ENCODE results near the gene ASB2. TPM values are rescaled to one million over a fixed set of nuclear protein-coding genes. Genes with fewer than 3 reads are reported as not detected.

Gene ASB2
- total RNA-seq, 1 donor from 2014 or later = 19.8 TPM

- H3K27ac Mint-ChIP-seq = peak overlapping the region; percentile 99
- peaks cover 90% of the 10 kb centered on the region for H3K4me1 Mint-ChIP-seq (ENCODE audit: low read depth)
- intact Hi-C loops (cut with micrococcal nuclease) = loop anchor here (1.0 kb wide), 2 partner anchors 8 to 13 kb away; partner anchors contain the start of gene ASB2
- H3K9me3 Mint-ChIP-seq = no peaks in the 10 kb centered on the region
- DNase-seq (ENCODE audit: low spot score) = peak; percentile 70
- peak overlapping the region; percentile 47 for H3K4me3 Mint-ChIP-seq (ENCODE audit: low read depth)
- peaks cover 67% of the 10 kb centered on the region for H3K36me3 Mint-ChIP-seq (ENCODE audit: low read depth)
- H3K27me3 Mint-ChIP-seq (ENCODE audit: low read depth) = no peaks in the 10 kb centered on the region
These were observed 13.4 kb downstream of the ASB2 start for GRCh38 chr14:93962701-93963601.

- Mint-ChIP-seq H3K36me3 (ENCODE audit: low read depth) (peaks cover 68% of the 10 kb centered on the region), H3K4me3 (ENCODE audit: low read depth) (peak overlapping the region; percentile 73), H3K9me3 (no peaks in the 10 kb centered on the region), H3K4me1 (ENCODE audit: low read depth) (peaks cover 92% of the 10 kb centered on the region), H3K27ac (peak overlapping the region; percentile 98), H3K27me3 (ENCODE audit: low read depth) (no peaks in the 10 kb centered on the region)
- intact Hi-C loops (cut with micrococcal nuclease) = no loop called here
- no peak for DNase-seq (ENCODE audit: low spot score)
These were observed 14.8 kb downstream of the ASB2 start for GRCh38 chr14:93961620-93962019.

GRCh38 chr14:93960774-93961438 lies 15.5 kb downstream of the ASB2 start:
- H3K27ac Mint-ChIP-seq = peak overlapping the region; percentile 100
- no peaks in the 10 kb centered on the region for H3K27me3 Mint-ChIP-seq (ENCODE audit: low read depth)
- intact Hi-C loops (cut with micrococcal nuclease) = no loop called here

GRCh38 chr14:93960108-93960475 lies 16.3 kb downstream of the ASB2 start:
- Mint-ChIP-seq H3K27me3 (ENCODE audit: low read depth) (no peaks in the 10 kb centered on the region), H3K36me3 (ENCODE audit: low read depth) (peaks cover 57% of the 10 kb centered on the region), H3K4me1 (ENCODE audit: low read depth) (peaks cover 91% of the 10 kb centered on the region), H3K4me3 (ENCODE audit: low read depth) (peak overlapping the region; percentile 76), H3K27ac (peak overlapping the region; percentile 100), H3K9me3 (no peaks in the 10 kb centered on the region)
- intact Hi-C loops (cut with micrococcal nuclease) = no loop called here
- no peak for DNase-seq (ENCODE audit: low spot score)

More at GRCh38 chr14:93960774-93961438, 15.5 kb downstream of the ASB2 start:
- Mint-ChIP-seq H3K36me3 (ENCODE audit: low read depth) (peaks cover 62% of the 10 kb centered on the region), H3K4me1 (ENCODE audit: low read depth) (peaks cover 93% of the 10 kb centered on the region), H3K9me3 (no peaks in the 10 kb centered on the region), H3K4me3 (ENCODE audit: low read depth) (peak overlapping the region; percentile 73)
- no peak for DNase-seq (ENCODE audit: low spot score)

- DNase-seq (ENCODE audit: low spot score) = peak; percentile 93
- Mint-ChIP-seq H3K27me3 (ENCODE audit: low read depth) (no peaks in the 10 kb centered on the region), H3K9me3 (no peaks in the 10 kb centered on the region), H3K27ac (peak overlapping the region; percentile 100), H3K4me3 (ENCODE audit: low read depth) (peak overlapping the region; percentile 76), H3K4me1 (ENCODE audit: low read depth) (peaks cover 91% of the 10 kb centered on the region), H3K36me3 (ENCODE audit: low read depth) (peaks cover 57% of the 10 kb centered on the region)
- intact Hi-C loops (cut with micrococcal nuclease) = loop anchor here (1.0 to 5.0 kb wide), 6 partner anchors 12 to 223 kb away; partner anchors contain the start of gene ASB2
These were observed 16.9 kb downstream of the ASB2 start for GRCh38 chr14:93959239-93960107.

- Mint-ChIP-seq H3K27me3 (ENCODE audit: low read depth) (no peaks in the 10 kb centered on the region), H3K4me3 (ENCODE audit: low read depth) (peak overlapping the region; percentile 76)
- no peak for DNase-seq (ENCODE audit: low spot score)
These were observed 17.7 kb downstream of the ASB2 start for GRCh38 chr14:93958567-93959238.

GRCh38 chr14:93957751-93958566 lies 18.4 kb downstream of the ASB2 start:
- Mint-ChIP-seq H3K27ac (peak overlapping the region; percentile 100), H3K9me3 (no peaks in the 10 kb centered on the region), H3K4me1 (ENCODE audit: low read depth) (peaks cover 91% of the 10 kb centered on the region), H3K4me3 (ENCODE audit: low read depth) (no peak overlapping the region), H3K27me3 (ENCODE audit: low read depth) (no peaks in the 10 kb centered on the region), H3K36me3 (ENCODE audit: low read depth) (peaks cover 62% of the 10 kb centered on the region)
- intact Hi-C loops (cut with micrococcal nuclease) = loop anchor here (2.0 to 5.0 kb wide), 3 partner anchors 19 to 224 kb away; no protein-coding TSS in a partner anchor
- no peak for DNase-seq (ENCODE audit: low spot score)

More at GRCh38 chr14:93958567-93959238, 17.7 kb downstream of the ASB2 start:
- Mint-ChIP-seq H3K9me3 (no peaks in the 10 kb centered on the region), H3K4me1 (ENCODE audit: low read depth) (peaks cover 91% of the 10 kb centered on the region), H3K27ac (peak overlapping the region; percentile 100), H3K36me3 (ENCODE audit: low read depth) (peaks cover 60% of the 10 kb centered on the region)
- intact Hi-C loops (cut with micrococcal nuclease) = loop anchor here (1.0 to 5.0 kb wide), 6 partner anchors 13 to 224 kb away; partner anchors contain the start of gene ASB2

GRCh38 chr14:93957333-93957710 lies 19.0 kb downstream of the ASB2 start:
- H3K27ac Mint-ChIP-seq = peak overlapping the region; percentile 100
- H3K9me3 Mint-ChIP-seq = no peaks in the 10 kb centered on the region
- no peak for DNase-seq (ENCODE audit: low spot score)
- peaks cover 90% of the 10 kb centered on the region for H3K4me1 Mint-ChIP-seq (ENCODE audit: low read depth)
- peak overlapping the region; percentile 83 for H3K4me3 Mint-ChIP-seq (ENCODE audit: low read depth)
- intact Hi-C loops (cut with micrococcal nuclease) = loop anchor here (5.0 kb wide), 1 partner anchor 225 kb away; no protein-coding TSS in a partner anchor
- H3K36me3 Mint-ChIP-seq (ENCODE audit: low read depth) = peaks cover 66% of the 10 kb centered on the region
- H3K27me3 Mint-ChIP-seq (ENCODE audit: low read depth) = no peaks in the 10 kb centered on the region

- Mint-ChIP-seq H3K36me3 (ENCODE audit: low read depth) (peaks cover 69% of the 10 kb centered on the region), H3K27ac (peak overlapping the region; percentile 100), H3K9me3 (no peaks in the 10 kb centered on the region), H3K4me3 (ENCODE audit: low read depth) (peak overlapping the region; percentile 83), H3K4me1 (ENCODE audit: low read depth) (peaks cover 88% of the 10 kb centered on the region), H3K27me3 (ENCODE audit: low read depth) (no peaks in the 10 kb centered on the region)
- intact Hi-C loops (cut with micrococcal nuclease) = loop anchor here (5.0 kb wide), 1 partner anchor 226 kb away; no protein-coding TSS in a partner anchor
- no peak for DNase-seq (ENCODE audit: low spot score)
These were observed 19.6 kb downstream of the ASB2 start for GRCh38 chr14:93956514-93957332.

- intact Hi-C loops (cut with micrococcal nuclease) = loop anchor here (5.0 kb wide), 1 partner anchor 226 kb away; no protein-coding TSS in a partner anchor
- Mint-ChIP-seq H3K4me3 (ENCODE audit: low read depth) (peak overlapping the region; percentile 83), H3K9me3 (no peaks in the 10 kb centered on the region), H3K4me1 (ENCODE audit: low read depth) (peaks cover 87% of the 10 kb centered on the region), H3K27me3 (ENCODE audit: low read depth) (no peaks in the 10 kb centered on the region), H3K27ac (peak overlapping the region; percentile 100), H3K36me3 (ENCODE audit: low read depth) (peaks cover 68% of the 10 kb centered on the region)
- no peak for DNase-seq (ENCODE audit: low spot score)
These were observed 20.4 kb downstream of the ASB2 start for GRCh38 chr14:93955850-93956481.

Data from activated T-helper 2 cell treated with anti-CD3 and anti-CD28 coated beads, Interferon-gamma antibody, Interleukin-2, Interleukin-4, amounts not matched to agents 10 μg/mL and 5 μg/mL and 100 μg/mL, durations not matched to agents 14 hours and 24 hours and 36 hours (primary cell).